Activated gamma-delta T cell treated with Interleukin-2 at 50 U/mL for 16 hours (primary cell): Measurements from ENCODE around the gene TKFC.
A peak's percentile ranks its signal among the peaks of the same experiment; 100 is the strongest.
"Not testable (repeated sequence)": the region's sequence is repeated elsewhere in the genome, so short reads cannot be mapped to it uniquely, and the experiment has no call there.

Experiments used
- DNase-seq: peaks from one replicate; pipeline ENCODE4 v3.0.0-alpha.2; 2020

The TKFC gene

GRCh38 chr11:61369372-61370348 is 36.6 kb downstream of the TKFC start:
- DNase-seq, result no peak

- no peak for DNase-seq
Observed at GRCh38 chr11:61370349-61371005, 37.4 kb downstream of the TKFC start.

GRCh38 chr11:61372659-61373420 is 39.8 kb downstream of the TKFC start:
- DNase-seq, result no peak

GRCh38 chr11:61375761-61376108 is 42.7 kb downstream of the TKFC start:
- DNase-seq, result no peak

GRCh38 chr11:61377461-61378160 is 44.6 kb downstream of the TKFC start:
- DNase-seq, result no peak

- no peak for DNase-seq
Observed at GRCh38 chr11:61378713-61379313, 45.8 kb downstream of the TKFC start.

GRCh38 chr11:61380884-61381283 is 47.9 kb downstream of the TKFC start:
- no peak for DNase-seq

- DNase-seq, result not testable (repeated sequence)
Observed at GRCh38 chr11:61383859-61384258, 50.8 kb downstream of the TKFC start.

- no peak for DNase-seq
Observed at GRCh38 chr11:61384271-61385242, 51.5 kb downstream of the TKFC start.

GRCh38 chr11:61390161-61390560 is 57.1 kb downstream of the TKFC start:
- no peak for DNase-seq

GRCh38 chr11:61392981-61393595 is 60.1 kb downstream of the TKFC start:
- peak; percentile 6 for DNase-seq
